GM19438 (cell line): ENCODE results near the gene SMCP.

ENCODE experiments used
- ATAC-seq: cut with Tn5 transposase; IDR thresholded peaks from one replicate; pipeline ENCODE4 v1.9.1; 2021; ENCODE audit warnings: low read depth; ENCODE audit not compliant: unreplicated experiment

Gene SMCP

DNA sequence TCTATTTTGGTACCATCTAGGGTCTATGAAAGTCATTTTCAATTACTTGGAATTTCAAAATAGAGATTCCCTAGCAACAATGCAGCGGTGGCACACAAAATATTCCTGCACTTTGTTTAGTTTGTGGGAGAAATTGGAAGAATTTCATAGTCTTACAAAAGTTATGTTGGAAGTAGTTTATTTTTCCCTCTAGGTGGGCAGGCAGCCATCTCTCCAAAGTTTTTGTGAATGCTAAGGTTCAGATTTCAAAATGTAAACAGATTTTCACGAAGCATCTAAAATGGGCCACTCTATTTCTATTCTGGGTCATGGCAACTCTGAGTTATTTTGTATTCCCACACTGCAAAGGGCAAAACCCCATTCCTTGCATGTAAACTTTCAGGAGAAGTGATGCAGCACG lies 8.0 kb downstream of the SMCP start:
- no peak for ATAC-seq

DNA sequence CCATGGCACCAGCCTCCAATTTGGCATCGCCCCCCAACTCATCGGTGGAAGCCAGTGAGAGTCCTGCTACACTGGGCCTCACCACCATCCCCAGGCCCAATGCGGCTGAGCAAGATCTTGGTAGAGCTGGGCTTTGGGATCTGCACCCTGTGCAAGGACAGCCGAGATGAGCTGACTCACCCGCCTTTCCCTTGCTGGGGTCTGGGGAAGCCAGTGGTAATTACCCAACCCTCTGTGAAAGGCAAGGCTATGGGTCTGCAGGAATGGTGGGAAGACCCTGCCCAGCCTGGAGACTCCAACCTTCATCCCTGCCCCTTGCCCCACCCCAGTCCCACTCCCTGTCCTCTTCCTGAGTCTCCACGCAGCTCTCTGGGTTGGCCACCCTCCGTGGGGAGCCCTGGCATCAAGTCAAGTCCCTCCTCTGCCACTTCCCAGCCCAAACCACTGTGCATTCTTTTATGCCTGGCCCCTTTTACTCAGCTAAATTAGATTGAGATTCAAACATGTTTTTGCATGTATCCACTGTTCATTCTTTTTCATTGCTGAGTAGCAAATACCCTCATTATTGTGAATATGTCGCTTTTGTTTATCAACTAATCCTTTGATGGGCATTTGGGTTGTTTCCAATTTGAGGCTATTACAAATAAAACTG lies 8.8 kb downstream of the SMCP start:
- no peak for ATAC-seq

DNA sequence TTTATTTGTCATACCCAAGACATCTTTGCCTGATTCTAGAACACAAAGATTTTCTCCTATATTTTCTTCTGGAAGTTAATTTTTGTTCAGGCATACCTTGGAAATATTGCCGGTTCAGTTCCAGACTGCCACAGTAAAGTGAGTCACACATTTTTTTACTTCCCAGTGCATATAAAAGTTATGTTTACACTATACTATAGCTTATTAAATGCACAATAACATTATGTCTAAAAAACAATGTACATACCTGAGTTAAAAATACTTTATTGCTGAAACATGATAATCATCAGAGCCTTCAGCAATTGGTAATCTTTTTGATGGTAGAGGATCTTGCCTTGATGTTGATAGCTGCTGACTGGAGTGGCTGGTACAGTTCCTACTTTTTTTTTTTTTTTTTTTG lies 10.0 kb downstream of the SMCP start:
- ATAC-seq = no peak

DNA sequence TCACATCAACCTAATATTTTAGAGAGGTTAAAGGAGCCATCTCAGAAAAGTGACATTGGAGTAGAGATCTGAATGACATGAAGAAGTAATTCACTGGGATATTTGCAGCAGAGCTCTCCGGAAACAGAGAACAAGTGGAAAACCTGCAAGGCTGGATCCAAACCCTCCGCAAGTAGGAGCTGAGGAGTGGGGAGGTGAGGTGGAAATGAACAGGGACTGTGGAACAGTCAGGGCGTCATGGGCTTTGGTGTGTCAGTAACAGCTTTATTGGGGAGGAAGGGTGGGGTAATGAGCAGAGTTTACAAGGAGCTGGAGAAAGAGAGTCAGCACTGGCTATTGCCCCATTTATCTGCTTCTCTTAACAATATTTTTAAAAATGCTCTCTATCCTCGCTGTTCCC lies 20.9 kb downstream of the SMCP start:
- ATAC-seq = no peak

DNA sequence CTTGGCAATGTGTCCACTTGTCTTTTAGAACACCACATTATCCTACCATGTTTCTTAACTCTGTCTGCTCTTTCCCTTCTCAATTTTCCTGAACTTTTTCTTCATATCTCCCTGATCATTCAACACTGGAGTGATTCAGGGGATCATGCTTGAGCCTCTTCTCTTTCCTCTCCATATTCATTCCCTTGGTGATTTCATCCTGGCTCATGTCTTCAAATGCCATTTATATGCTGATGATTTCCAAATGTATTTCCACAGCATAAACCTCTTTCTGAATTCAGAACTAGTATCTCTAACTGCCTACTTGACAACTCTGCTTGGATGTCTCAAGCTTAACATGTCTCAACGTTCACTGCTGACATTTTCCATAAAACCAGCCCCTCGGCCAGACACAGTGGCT lies 21.8 kb downstream of the SMCP start:
- no peak for ATAC-seq

DNA sequence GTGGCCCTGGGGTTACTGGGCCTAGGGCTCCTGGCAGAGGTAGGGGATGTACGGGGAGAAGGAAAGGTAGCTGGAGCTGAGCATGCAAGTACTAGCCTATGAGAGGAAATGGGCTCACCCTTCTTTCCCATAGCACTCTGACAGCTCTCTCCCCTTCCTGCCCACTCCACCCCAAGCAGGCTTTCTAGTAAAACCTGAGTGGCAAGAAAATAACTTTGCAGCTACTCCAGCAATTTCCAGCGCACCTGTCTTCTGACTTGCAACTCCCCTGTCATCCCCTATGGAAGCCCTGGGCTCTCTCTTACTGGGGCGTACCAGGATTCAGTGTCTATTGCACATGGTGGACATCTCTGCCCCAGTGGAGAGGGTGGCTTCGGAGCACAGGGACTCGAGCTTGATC lies 23.5 kb downstream of the SMCP start:
- no peak for ATAC-seq

DNA sequence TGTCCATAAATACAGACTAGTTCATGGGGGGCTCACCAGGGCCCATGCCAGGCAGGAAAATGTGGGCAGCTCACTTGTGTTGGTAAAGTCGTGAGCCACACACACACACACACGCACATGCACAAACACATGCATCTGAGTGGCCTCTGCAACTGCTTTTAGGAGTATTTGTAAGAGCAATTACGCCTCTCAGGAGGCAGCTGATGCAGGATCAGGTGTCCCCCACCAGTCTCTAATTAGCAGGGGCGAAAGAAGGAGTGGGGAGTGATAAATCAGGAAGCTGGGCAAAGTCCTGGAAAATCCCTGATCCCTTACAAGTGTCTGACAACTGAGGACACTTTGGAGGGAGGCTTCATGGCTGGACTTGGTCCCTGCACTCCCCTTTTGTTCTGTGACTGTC lies 24.5 kb downstream of the SMCP start:
- no peak for ATAC-seq

DNA sequence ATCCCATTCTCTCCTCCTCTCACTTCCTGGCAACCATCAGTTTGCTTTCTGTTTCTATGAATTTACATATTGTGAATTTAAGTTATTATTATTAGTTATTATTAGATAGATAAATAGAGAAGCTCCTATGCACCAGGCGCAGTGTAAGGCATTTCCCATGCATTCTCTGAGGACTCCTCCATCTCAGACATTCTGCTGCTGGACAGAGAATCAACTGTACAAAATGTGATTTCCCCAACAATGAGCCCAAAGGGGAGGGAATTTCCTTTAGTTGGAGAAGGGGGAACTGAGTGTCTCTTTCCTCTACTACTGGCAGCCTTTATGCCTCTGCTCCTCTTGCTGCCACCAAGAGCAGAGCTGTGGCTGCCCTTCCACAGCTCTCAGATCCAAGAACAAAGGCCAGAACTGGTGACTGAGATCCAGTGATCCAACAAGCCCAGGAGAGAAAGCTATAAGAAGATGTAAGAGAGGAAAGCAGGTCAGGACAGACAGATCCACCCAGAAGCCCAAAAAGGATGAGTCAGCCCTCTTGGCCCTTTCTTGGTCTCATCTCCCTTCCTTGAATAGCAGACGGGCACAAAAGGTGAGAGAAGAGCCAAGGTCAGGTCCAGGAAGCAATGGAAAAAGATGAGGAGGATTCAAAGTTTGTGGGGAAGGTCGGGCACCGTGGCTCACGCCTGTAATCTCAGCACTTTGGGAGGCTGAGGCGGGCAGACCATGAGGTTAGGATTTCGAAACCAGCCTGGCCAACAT lies 26.7 kb downstream of the SMCP start:
- no peak for ATAC-seq

DNA sequence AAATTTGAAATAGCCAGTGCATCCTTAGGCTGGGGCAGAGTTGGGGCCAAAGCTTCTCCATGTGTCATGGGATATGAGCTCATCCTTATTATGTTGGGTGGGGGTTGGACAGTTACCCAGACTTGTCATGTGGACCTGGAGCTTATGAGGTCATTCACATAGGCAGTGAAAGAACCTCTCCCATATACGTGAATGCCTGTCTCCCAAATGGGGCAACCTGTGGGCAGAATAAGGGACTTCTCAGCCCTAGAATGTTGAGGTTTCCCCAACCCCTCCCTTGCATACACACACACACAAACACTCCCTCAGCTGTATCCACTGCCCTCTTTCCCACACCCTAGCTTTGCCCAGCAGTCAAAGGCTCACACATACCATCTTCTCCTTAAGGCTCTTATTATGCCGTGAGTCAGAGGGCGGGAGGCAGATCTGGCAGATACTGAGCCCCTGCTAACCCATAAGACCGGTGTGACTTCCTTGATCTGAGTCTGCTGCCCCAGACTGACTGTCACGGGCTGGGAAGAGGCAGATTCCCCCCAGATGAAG lies 28.0 kb downstream of the SMCP start:
- ATAC-seq = no peak

DNA sequence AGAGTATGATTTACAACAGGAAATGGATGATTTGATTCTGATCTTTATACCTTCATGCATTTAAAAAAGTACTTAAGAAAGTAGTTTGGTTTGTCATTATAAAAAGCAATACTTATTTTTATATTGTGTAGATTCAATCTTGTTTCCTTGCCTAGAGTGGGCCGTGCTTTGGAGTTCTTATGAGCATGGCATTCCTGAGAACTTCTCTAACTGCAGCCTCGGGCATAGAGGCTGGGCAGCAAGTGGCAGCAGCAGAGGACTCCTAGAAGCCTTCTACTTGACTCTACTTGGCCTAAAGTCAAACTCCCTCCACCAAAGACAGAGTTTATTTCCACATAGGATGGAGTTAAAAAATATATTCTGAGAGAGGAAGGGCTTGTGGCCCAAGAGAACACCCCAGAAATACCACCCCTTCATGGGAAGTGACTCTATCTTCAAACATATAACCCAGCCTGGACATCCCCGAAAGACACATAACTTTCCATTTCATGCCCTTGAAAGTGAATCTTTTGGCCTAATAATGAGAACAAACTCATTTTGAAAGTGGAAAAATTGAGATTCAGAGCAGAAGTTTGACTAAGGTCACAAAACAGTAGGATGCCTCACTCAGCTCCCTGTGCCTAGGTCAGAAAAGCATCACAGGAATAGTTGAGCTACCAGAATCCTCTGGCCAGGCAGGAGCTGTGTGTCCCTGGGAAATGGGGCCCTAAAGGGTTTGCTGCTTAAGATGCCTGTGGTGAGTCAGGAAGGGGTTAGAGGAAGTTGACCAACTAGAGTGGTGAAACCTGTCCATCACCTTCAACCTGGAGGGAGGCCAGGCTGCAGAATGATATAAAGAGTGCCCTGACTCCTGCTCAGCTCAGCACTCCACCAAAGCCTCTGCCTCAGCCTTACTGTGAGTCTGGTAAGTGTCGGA lies 29.8 kb downstream of the SMCP start, which contains the start of gene IVL:
IVL (plus strand) TSS at position 861 of the 916 bp plus-strand sequence. CDS start 1,252 bp downstream, outside the sequence.
- no peak for ATAC-seq

DNA sequence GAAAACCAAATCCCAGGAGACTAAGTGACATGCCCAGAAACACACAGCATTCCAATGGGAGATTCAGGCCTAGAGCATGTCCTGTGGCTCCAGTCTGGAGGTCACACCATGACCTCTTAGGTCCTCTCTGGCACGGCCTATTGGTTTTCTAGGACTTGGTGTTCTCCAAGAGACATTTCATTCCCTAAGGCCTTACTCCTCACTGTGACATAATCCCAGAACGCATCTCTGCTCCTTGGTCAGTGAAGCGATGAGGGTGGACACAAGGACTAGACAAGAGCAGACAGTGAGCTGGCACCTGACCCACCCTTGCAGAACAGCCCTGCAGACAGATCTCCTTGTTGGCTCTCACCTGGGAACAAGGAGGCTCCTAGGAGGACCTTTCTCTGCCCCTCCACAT lies 31.1 kb downstream of the SMCP start:
- no peak for ATAC-seq

DNA sequence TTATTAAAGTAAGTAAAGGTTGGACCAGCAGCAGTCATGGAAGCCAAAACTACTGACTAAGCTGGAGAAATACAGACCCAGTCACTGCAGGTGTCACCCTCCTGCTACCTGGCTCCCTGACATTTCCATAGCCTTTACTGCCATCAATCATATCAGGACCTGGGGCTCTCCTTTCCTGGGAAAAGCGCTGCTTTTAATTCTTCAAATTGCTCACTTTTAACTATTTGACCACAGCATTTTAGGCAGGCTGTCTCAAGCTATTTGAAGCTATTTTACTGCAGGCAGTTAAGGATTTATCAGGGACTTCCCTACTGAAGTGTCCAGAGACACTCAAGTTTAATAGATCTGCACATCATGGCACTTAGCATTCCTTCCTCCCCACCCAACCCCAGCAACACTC lies 34.3 kb downstream of the SMCP start:
- no peak for ATAC-seq

DNA sequence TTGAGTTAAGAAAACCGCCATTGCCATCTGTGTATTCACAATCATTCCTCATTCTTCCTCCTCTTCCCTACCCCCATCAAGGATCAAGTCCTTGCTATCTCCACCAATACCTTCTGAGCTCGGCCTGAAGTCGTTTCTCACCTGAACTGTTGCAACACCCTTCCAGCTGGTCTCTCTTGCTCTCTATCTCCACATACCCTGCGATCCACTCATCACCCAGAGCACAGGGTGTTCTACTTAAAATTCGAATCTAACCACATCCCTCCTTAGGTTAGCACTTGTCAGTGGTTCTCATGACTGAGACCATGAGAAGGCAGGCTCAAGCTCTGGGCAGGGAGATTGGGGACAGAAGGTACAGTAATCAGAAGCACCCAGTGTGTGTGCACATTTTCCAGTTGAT lies 34.8 kb downstream of the SMCP start:
- ATAC-seq = no peak

DNA sequence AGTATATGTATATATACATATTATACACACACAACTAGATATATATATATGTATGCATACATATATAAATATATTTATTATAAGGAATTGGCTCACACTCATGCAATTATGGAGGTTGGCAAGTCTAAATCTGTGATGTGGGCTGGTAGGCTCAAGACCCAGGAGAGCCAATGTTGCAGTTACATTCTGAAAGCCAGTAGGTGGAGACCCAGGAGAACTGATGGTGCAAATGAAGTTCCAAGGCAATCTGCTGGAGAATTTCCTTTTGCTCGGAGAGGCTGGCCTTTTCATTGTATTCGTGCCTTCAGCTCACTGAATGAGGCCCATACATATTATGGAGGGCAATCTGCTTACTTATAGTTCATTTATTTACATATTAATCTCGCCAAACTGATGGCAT lies 39.7 kb downstream of the SMCP start:
- no peak for ATAC-seq

DNA sequence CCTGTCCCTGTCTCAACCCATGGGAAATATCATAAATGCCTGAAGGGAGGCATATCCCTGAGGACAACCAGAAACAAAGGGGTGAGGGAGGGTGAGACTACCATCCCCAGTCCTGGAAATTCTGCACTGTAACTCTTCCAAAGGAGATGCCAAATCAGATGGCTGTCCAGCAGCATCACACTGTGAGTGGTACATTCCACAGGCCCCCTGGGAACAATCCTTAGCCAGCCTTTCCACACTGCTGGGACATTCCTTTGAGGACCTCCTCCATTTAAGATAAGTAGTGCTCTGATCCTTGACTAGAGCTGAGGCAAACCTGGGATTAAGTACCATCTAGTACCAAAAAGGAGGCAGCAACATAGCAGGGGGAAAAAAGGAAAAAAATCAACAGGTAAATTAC lies 40.9 kb downstream of the SMCP start:
- no peak for ATAC-seq

DNA sequence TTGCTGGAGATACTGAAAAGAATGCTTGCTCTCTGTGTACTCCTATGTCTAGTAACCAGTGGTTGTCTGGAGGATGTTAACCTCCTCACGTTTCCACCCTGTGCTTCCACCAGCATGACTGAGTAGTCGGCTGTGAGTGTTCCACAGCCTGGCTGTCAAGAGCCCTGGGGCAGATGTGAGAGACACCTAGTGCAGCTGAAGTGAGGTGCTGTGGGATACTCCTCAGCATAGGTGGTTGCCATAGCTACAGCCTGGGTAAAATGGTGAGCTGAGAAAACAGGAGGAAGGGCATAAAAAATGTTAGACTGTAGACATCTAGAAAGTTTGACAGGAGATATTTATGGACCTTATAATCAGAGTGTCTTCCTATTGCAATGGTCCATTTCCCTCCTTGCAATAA lies 46.1 kb downstream of the SMCP start:
- ATAC-seq = no peak

DNA sequence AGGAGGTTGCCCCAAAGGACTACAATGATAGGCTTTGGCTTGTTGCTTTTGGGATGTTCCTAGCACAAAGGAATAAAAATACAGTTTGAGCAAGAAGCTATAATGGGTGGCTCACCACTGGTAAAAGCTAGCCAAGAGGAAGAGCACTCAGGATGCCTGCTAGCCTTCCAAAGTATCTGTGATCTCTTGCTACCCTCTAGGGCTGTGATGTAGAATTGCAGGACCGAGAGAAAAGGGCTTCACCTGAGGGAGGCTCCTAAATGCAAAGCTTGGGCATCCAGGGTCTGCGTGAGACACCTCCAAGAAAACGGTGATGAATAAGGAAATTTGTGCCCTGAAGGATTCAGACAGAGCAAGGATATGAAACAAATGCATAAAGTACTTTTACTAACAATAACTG lies 48.0 kb downstream of the SMCP start:
- ATAC-seq = no peak

DNA sequence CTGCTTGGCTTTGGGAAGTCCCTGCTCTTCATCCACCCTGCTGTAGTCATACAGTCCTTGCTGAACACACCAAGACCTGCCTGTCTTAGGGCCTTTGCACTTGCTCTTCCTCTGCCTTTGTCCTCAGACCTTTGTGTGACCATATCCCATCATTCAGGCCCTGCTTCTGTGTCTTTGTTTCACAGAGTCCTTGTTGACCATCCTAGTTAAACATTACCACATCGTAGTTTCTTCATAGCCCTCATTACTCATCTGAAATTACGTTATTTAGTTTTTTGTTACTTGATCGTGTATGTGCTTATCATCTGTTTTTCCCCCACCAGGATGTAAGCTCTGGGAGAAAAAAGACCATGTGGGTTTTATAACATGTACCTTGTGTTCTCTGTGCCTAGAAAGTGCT lies 50.5 kb downstream of the SMCP start:
- no peak for ATAC-seq

DNA sequence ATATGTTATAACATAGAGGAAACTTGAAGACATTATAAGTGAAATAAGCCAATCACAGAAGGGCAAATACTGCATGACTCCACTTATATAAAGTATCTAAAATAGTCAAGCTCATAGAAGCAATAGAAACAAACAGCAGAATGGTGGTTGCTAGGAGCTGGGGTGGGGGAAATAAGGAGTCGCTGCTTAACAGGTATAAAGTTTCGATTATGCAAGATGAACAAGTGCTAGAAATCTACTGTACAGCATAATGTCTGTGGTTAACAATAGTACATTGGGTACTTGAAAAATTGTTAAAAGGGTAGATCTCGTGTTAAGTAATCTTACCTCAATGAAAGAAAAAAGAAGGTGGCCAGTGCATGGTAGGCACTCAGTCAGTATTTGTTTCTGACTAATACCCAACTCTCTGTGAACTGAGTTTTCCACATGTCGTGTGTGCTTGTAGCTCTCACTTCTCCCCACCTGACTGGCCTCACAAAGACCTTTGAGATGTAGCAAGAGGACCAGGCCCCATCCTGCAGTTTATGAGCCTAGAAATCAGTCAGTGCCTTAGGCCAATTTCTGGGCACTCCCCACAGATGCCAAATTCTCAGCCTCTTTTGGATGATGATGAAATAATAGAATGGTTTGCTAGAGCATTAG lies 54.2 kb downstream of the SMCP start:
- no peak for ATAC-seq

DNA sequence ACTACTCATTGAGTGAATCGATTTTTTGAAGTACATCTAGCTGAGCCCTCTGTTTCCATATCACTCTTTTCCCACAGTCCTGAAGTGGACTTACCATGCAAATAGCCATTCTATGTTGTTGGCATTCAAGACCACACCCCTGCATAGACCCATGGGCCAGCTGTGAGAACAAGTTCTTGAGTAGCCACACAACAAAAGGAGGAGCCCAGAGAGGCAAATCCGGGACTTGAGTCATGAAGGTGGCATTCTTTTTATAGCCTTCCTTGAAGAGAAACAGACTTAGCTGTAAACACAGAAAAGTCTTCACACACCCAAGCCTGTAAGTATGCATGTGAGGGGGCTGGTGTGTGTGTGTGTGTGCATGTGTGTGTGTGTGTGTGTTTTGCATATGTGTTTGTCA lies 55.1 kb downstream of the SMCP start:
- ATAC-seq = no peak
